Measurements from ENCODE around the gene PRUNE1. TPM values are rescaled to one million over a fixed set of nuclear protein-coding genes. Genes with fewer than 3 reads are reported as not detected.

PRUNE1 gene
- total and polyA plus RNA-seq, 2 of the 4 experiments (the other 2 are of a cell fraction): 7.9 to 9.4 TPM

DNA sequence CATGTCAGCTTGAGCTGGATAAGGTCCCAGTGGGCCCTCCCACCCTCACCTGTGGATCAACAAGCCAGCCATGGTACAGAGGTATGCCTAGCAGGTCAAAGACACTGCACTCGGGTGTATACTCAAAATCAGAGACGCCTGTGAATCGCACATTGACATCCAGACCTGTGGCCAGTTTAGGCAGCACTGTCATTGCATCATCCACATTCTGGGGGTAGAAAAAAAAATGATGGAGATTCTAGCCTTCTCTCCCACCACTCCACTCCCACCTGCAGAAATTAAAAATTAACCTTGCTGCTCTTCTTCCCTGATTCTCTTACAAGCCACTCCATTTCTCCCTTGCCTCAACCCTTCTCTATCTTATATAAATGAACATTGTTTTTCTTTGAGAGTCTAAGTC is 7.8 kb upstream of the PRUNE1 start:
- no peak overlapping the region for H3K27ac ChIP-seq (ENCODE audit: insufficient read depth, low read length)
- no peak overlapping the region for H2BK15ac ChIP-seq (ENCODE audit: low read depth, low read length)
- peaks cover 8% of the 10 kb centered on the region; the same call in 1 of the 2 replicates for H3K9me1 ChIP-seq (ENCODE audit: insufficient read depth, low read length)
- H3K23ac ChIP-seq (ENCODE audit: low read depth, low read length): no peak overlapping the region
- H4K91ac ChIP-seq (ENCODE audit: insufficient read depth, low read depth, low read length): peak overlapping the region; percentile 20; the same call in 1 of the 2 replicates
- no peak overlapping the region for H3K4me2 ChIP-seq (ENCODE audit: low read depth, low read length)
- H3K27me3 ChIP-seq (ENCODE audit: control insufficient read depth, insufficient read depth, low read length): no peaks in the 10 kb centered on the region
- DNase-seq (no peak), ATAC-seq (ENCODE audit: low read depth) (no peak)
- no peak overlapping the region for H4K8ac ChIP-seq (ENCODE audit: low read depth in 2 of 2, low read length in 2 of 2)
- CTCF ChIA-PET: interaction anchor here (1.0 kb wide), 1 partner anchor 371 kb away, joined by 4 read pairs; the partner anchor contains the start of gene ENSA
- TF ChIP-seq RAD21 (IDR thresholded peaks at IDR 0.05; ENCODE audit: low read length) (no peak), CEBPB (IDR thresholded peaks at IDR 0.05; ENCODE audit: low read depth, low read length) (peak; percentile 43; the same call in 1 of the 2 replicates), BHLHE40 (IDR thresholded peaks at IDR 0.05; ENCODE audit: low read depth, low read length) (no peak), MAZ (IDR thresholded peaks at IDR 0.05; ENCODE audit: borderline replicate concordance, low read depth, low read length) (no peak)
- TF ChIP-seq, protein P1, sequence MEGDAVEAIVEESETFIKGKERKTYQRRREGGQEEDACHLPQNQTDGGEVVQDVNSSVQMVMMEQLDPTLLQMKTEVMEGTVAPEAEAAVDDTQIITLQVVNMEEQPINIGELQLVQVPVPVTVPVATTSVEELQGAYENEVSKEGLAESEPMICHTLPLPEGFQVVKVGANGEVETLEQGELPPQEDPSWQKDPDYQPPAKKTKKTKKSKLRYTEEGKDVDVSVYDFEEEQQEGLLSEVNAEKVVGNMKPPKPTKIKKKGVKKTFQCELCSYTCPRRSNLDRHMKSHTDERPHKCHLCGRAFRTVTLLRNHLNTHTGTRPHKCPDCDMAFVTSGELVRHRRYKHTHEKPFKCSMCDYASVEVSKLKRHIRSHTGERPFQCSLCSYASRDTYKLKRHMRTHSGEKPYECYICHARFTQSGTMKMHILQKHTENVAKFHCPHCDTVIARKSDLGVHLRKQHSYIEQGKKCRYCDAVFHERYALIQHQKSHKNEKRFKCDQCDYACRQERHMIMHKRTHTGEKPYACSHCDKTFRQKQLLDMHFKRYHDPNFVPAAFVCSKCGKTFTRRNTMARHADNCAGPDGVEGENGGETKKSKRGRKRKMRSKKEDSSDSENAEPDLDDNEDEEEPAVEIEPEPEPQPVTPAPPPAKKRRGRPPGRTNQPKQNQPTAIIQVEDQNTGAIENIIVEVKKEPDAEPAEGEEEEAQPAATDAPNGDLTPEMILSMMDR (conservative IDR thresholded peaks at IDR 0.05; ENCODE audit: low read depth, low read length): no peak
- TF ChIP-seq, protein P2, sequence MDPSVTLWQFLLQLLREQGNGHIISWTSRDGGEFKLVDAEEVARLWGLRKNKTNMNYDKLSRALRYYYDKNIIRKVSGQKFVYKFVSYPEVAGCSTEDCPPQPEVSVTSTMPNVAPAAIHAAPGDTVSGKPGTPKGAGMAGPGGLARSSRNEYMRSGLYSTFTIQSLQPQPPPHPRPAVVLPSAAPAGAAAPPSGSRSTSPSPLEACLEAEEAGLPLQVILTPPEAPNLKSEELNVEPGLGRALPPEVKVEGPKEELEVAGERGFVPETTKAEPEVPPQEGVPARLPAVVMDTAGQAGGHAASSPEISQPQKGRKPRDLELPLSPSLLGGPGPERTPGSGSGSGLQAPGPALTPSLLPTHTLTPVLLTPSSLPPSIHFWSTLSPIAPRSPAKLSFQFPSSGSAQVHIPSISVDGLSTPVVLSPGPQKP (IDR thresholded peaks at IDR 0.05; ENCODE audit: borderline replicate concordance, low read depth, low read length): no peak
- H3K56ac ChIP-seq (ENCODE audit: extremely low read depth, insufficient read depth, low read length): no peak overlapping the region
- H4K5ac ChIP-seq (ENCODE audit: low read depth, low read length): no peak overlapping the region
- no peaks in the 10 kb centered on the region for H3K9me3 ChIP-seq (ENCODE audit: control insufficient read depth, insufficient read depth, low read length)
- no peaks in the 10 kb centered on the region for H4K20me1 ChIP-seq (ENCODE audit: insufficient read depth, low read length)
- dilution Hi-C loops (cut with HindIII; ENCODE audit: low sequenced_read_pairs, unreplicated experiment) (no loop called here), in situ Hi-C loops (cut with MboI; ENCODE audit: low sequenced_read_pairs) (no loop called here), intact Hi-C loops (cut with micrococcal nuclease) (loop anchor here (10.0 kb wide), 1 partner anchor 436 kb away; no protein-coding TSS in a partner anchor)
- peaks cover 6% of the 10 kb centered on the region for H3K4me1 ChIP-seq (ENCODE audit: control insufficient read depth, insufficient read depth, low read length)
- H2AFZ ChIP-seq (replicated peaks; ENCODE audit: low read length, poor library complexity): no peak overlapping the region
- WGBS, 2 experiments (ENCODE audit: extremely low coverage in 2 of 2, insufficient read length in 1 of 2): no CpG with 5 or more reads among the region's 3 CpGs
- BruUV-seq (replicated peaks): no TSS peak
- H3K14ac ChIP-seq (replicated peaks; ENCODE audit: low read depth, low read length): no peak overlapping the region
- H3K4me3 ChIP-seq (ENCODE audit: insufficient read depth, low read depth, low read length): no peak overlapping the region
- peaks cover under 1 to 1% of the 10 kb centered on the region in 2 experiments; a peak in 3 of 4 replicates for H3K79me1 ChIP-seq (ENCODE audit: low read depth in 1 of 2, low read length in 2 of 2)
- peaks cover 32% of the 10 kb centered on the region for H3K36me3 ChIP-seq (ENCODE audit: control insufficient read depth, insufficient read depth, low read length)
- H2AK9ac ChIP-seq (replicated peaks; ENCODE audit: low read depth, low read length, poor library complexity): no peak overlapping the region
- 0 out of 2 replicates have a peak overlapping the region, but pooled peaks have one; percentile 43 for H2BK20ac ChIP-seq (ENCODE audit: low read depth, low read length)
- H2BK120ac ChIP-seq (ENCODE audit: low read depth, low read length): peak overlapping the region; percentile 8; the same call in 1 of the 2 replicates
- peak overlapping the region; percentile 39; the same call in 1 of the 2 replicates for H2AK5ac ChIP-seq (ENCODE audit: low read depth, low read length)
- POLR2A ChIA-PET (ENCODE audit: unreplicated experiment): no interaction called here
- H3K18ac ChIP-seq (ENCODE audit: low read depth, low read length): no peak overlapping the region
- H3K9ac ChIP-seq (ENCODE audit: low read depth, low read length): no peak overlapping the region
- H2BK5ac ChIP-seq (ENCODE audit: low read depth, low read length, poor library complexity, severe bottlenecking): no peak overlapping the region
- H3K4ac ChIP-seq (ENCODE audit: low read depth, low read length): no peak overlapping the region

Measured in IMR-90 (cell line).